RPMI7951 (cell line): ENCODE measurements around the gene DENND6B. TPM values are rescaled to one million over a fixed set of nuclear protein-coding genes. Genes with fewer than 3 reads are reported as not detected.

ENCODE experiments used
- DNase-seq: peaks from one replicate; pipeline ENCODE4 v3.0.0-alpha.2; 2012; ENCODE audit warnings: low read depth
- total RNA-seq: library from RNA; depleted of rRNA; stranded (reverse); fragments of >200 nt; shearing (Covaris generic); gene quantifications from 2 replicates; pipeline ENCODE4 v1.2.3, GENCODE V29; 2014

Gene DENND6B
- total RNA-seq, 1 experiment from 2014 or later = 2.2 TPM

GRCh38 chr22:50304528-50305392, 22.1 kb downstream of the DENND6B start:
- no peak for DNase-seq

- no peak for DNase-seq
Measured at GRCh38 chr22:50303848-50304527, 22.8 kb downstream of the DENND6B start.

GRCh38 chr22:50303515-50303847, 23.3 kb downstream of the DENND6B start:
- DNase-seq = no peak

- DNase-seq = no peak
Measured at GRCh38 chr22:50302564-50302963, 24.2 kb downstream of the DENND6B start.

GRCh38 chr22:50302041-50302541, 24.7 kb downstream of the DENND6B start:
- no peak for DNase-seq

GRCh38 chr22:50301581-50301991, 25.2 kb downstream of the DENND6B start:
- no peak for DNase-seq

- no peak for DNase-seq
Measured at GRCh38 chr22:50300620-50301257, 26.1 kb downstream of the DENND6B start.

- DNase-seq = no peak
Measured at GRCh38 chr22:50299785-50300619, 26.8 kb downstream of the DENND6B start.

GRCh38 chr22:50298937-50299784, 27.7 kb downstream of the DENND6B start:
- no peak for DNase-seq

- DNase-seq = no peak
Measured at GRCh38 chr22:50298266-50298637, 28.6 kb downstream of the DENND6B start.

- no peak for DNase-seq
Measured at GRCh38 chr22:50297510-50298265, 29.1 kb downstream of the DENND6B start.

GRCh38 chr22:50296658-50297490, 29.9 kb downstream of the DENND6B start:
- no peak for DNase-seq

- no peak for DNase-seq
Measured at GRCh38 chr22:50294319-50294656, 32.5 kb downstream of the DENND6B start.

- peak; percentile 70 for DNase-seq
Measured at GRCh38 chr22:50293441-50294318, 33.1 kb downstream of the DENND6B start.

- no peak for DNase-seq
Measured at GRCh38 chr22:50292643-50293440, 34.0 kb downstream of the DENND6B start.

GRCh38 chr22:50289942-50290630, 36.7 kb downstream of the DENND6B start:
- no peak for DNase-seq
